Hepatocyte (in vitro differentiated cells): Measurements from ENCODE around the gene FGD5.

ENCODE experiments used
- CTCF ChIP-seq: fragments of 200-600 bp; sonication (generic); IDR thresholded peaks from 2 replicates; pipeline ENCODE4 v1.5.1; 2016; ENCODE audit warnings: antibody characterized with exemption, mild to moderate bottlenecking; ENCODE audit not compliant: poor library complexity
- EZH2phosphoT487 ChIP-seq: fragments of 200-600 bp; sonication (generic); IDR thresholded peaks from one replicate; pipeline ENCODE4 v1.6.1; 2018; ENCODE audit warnings: antibody characterized with exemption, mild to moderate bottlenecking, low read depth, moderate library complexity; ENCODE audit not compliant: unreplicated experiment, severe bottlenecking

- TF ChIP-seq EZH2phosphoT487 (no peak), CTCF (no peak)
Measured at GRCh38 chr3:14808502-14809266, 10.1 kb upstream of the FGD5 start.
